ENCODE measurements around the gene TCF7L2.

TCF7L2 gene

GRCh38 chr10:113085776-113086175 is 135.7 kb downstream of the TCF7L2 start:
- no peak overlapping the region for H3K27ac ChIP-seq

DNA sequence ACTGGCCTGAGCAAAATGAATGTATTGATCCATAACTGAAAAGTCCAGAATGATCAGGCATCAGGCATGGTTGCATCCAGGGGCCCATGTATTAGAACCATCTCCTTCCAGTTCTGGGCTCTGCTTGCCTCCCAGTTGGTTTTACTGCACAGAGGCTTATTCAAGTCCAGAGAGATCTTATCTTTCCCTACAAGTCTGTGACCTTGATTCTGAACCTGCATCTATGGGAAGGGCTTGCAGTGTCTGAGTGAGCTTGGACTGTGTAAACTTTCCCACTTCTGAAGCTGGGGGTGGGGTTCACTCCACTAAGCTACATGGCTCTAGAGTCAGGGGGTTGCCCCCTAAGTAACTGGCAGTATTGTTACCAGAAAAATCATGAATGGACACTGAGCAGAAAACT is 136.2 kb downstream of the TCF7L2 start:
- H3K27ac ChIP-seq, result no peak overlapping the region
- TF ChIP-seq CTCF (conservative IDR thresholded peaks at IDR 0.05), result no peak

More at GRCh38 chr10:113085776-113086175, 135.7 kb downstream of the TCF7L2 start:
- TF ChIP-seq CTCF (conservative IDR thresholded peaks at IDR 0.05), result no peak

DNA sequence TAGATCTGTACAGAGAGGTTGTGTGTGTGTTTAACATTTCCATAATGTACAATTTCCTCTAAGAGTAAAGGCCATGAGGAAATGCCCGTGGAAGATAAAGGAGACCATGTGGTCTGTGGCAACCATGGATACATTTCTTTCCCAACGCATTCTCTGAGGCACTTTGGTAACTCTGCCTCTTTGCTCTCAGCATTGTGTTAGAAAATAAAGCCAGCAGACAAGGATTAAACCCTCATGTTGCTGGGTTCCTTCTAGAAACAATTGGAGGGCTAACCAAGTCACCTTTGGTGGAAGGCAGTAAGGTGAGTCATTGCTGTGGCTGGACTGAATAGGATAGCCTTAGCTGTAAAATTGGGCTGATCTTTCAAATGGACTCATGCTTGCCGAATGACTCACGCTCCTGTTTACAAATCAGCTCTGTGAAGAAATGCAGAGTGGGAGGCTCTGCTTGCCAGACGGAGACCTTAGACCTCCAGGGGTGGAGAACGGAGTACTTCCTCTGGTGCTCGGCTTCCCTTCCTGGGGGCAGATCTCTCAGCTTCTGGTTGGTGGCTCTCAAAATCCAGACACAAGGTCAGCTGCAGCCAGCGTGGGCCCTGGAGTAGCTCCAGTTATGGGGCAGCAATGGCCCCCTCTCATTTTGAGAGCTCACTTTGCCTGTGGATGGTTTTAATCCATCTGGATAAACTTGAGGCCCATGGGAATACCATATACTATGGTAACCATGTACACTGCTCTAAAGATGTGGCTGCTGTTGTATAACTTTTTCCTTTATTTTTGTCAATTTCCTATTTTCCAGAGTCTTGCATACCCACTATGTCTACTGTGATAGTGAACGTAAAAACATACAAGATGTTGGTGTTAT is 137.3 kb downstream of the TCF7L2 start:
- TF ChIP-seq CTCF (conservative IDR thresholded peaks at IDR 0.05), result no peak
- no peak overlapping the region for H3K27ac ChIP-seq

DNA sequence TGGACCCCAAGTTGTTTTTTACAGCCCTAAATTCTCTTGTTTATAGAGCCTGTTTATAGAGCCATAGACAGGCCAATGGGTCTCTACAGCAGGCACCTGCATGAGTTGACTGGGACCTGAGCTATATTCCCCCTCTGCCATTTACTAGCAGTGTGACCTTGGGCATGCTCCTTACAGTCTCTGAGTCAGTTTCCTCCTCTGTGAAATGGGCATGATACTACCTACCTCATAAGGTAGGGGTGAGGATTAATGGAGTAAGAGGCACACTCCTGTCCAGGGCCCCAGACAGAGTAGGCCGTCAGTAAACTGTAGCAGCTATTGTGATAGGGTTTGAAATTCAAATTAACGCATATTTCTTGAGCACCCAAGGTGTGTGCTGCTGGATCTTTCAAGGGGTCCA is 138.1 kb downstream of the TCF7L2 start:
- no peak for TF ChIP-seq CTCF (conservative IDR thresholded peaks at IDR 0.05)
- H3K27ac ChIP-seq, result no peak overlapping the region

- TF ChIP-seq CTCF (conservative IDR thresholded peaks at IDR 0.05), result no peak
- no peak overlapping the region for H3K27ac ChIP-seq
Measured at GRCh38 chr10:113089551-113089950, 139.5 kb downstream of the TCF7L2 start.

DNA sequence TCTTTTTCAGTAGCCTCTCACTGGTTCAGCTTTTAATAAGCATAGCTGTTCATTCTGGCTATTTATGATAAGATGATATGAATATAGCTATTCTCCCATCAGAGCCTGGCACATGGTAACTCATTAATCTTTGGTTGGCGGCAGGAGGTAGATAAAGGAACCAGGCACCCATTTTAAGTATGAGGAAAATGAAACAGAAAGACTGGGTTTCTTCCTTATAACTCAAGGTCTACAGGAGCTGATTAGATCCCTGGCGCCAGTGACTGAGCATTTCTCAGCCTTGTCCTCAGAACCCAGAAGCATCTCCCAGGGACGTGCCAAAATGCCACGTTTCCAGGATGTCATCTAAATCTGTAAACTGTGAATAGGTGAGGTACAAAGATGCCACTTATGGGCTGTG is 141.9 kb downstream of the TCF7L2 start:
- no peak for TF ChIP-seq CTCF (conservative IDR thresholded peaks at IDR 0.05)
- H3K27ac ChIP-seq, result no peak overlapping the region

DNA sequence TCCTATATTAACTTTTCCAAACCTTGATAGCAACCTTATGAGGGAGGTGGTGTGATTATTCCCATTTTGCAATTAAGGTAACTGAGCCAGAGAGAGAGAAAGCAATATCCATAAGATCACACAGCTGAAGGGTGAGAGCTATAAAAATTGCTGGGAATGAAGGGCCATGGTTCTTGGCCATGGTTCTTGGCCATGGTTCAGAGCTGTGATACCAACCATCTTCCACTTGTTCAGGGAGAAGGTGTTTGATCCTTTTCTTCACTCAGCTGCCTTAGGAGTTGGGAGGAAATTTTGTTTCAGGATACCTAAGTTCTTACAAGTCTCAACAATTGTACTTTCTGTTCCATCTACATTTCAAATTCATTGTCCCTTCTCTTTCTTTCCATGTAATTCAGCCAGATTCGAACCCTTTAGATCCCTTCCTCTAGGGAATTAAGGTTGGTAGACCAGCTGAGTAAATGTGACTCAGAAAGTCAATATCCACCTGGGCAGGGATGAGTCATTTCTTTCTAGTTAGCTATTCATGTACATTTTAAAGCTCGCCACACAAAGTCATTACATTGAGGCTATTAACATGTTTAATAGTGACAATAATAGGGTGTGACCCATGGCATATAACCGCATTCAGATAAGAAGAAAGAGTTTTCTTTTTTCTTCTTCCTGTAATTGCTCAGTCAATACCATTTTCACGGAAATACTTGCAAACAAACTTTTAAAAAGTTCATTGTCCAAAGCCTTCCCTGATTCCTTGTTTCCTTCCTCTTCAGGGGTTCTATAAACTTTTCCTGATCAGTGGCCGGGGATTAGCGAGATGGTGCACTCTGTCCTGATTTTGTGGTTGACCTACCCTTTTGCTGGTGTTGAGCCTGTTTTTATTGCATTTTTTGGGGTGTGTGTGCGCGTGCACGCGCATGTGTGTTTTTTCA is 143.4 kb downstream of the TCF7L2 start:
- no peak overlapping the region for H3K27ac ChIP-seq

More for the DNA sequence above, 143.4 kb downstream of the TCF7L2 start:
- no peak for TF ChIP-seq CTCF (conservative IDR thresholded peaks at IDR 0.05)
